Activated T-cell treated with anti-CD3 and anti-CD28 coated beads, Interleukin-2, amount 50 U/mL, for 4 hours (primary cell): ENCODE results near the gene NAV2. TPM values are rescaled to one million over a fixed set of nuclear protein-coding genes. Genes with fewer than 3 reads are reported as not detected.

Experiments
- ATAC-seq, 2 donors: fragments of 200-7000 bp; cut with Tn5 transposase; one replicate each; pipeline ENCODE4 v1.10.0; 2021
- DNase-seq: peaks from one replicate; pipeline ENCODE4 v3.0.0-alpha.2; 2020
- H3K27me3 Mint-ChIP-seq: one replicate; pipeline ENCODE4 v1.8.0; 2021; ENCODE audit warnings: low read depth, mixed read lengths
- H3K36me3 Mint-ChIP-seq: one replicate; pipeline ENCODE4 v1.8.0; 2022; ENCODE audit warnings: mixed read lengths; ENCODE audit not compliant: insufficient read depth
- H3K4me1 Mint-ChIP-seq: one replicate; pipeline ENCODE4 v1.8.0; 2021; ENCODE audit warnings: low read depth, mixed read lengths
- H3K4me3 Mint-ChIP-seq: one replicate; pipeline ENCODE4 v1.8.0; 2021; ENCODE audit warnings: mild to moderate bottlenecking, moderate library complexity, mixed read lengths
- H3K9me3 Mint-ChIP-seq: one replicate; pipeline ENCODE4 v1.8.0; 2021; ENCODE audit warnings: mixed read lengths
- total RNA-seq, 3 donors: library from RNA; stranded (reverse); gene quantifications; one replicate each; pipeline ENCODE4 v1.2.1, GENCODE V29; 2021

NAV2 gene
- total RNA-seq, 3 donors from 2014 or later: 0.08 to 0.60 (median 0.35) TPM

DNA sequence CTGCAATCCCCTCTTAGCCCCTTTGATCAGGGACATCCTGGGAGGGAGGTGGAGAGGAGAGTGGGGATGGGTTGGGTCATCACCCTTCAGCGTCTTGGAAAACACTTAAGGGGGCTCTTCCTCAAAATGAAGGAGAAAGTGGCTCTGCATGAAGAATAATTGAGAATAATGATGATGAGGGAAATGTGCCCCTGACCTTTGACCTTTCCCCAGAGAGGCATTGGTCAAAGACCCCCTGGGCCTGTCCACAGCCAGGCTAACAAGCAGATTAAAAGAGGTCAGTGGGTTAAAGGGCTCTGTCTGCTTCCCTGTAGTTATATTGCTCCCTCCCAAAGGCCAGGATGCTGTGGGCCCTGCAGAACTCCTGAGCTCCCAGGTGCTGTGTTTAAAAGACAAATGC, 68.7 kb downstream of the NAV2 start:
- no peaks in the 10 kb centered on the region for H3K9me3 Mint-ChIP-seq
- H3K27me3 Mint-ChIP-seq: peaks cover 38% of the 10 kb centered on the region
- no peaks in the 10 kb centered on the region for H3K36me3 Mint-ChIP-seq
- ATAC-seq (no peak), DNase-seq (no peak)
- peaks cover 9% of the 10 kb centered on the region for H3K4me1 Mint-ChIP-seq
- no peak overlapping the region for H3K4me3 Mint-ChIP-seq

DNA sequence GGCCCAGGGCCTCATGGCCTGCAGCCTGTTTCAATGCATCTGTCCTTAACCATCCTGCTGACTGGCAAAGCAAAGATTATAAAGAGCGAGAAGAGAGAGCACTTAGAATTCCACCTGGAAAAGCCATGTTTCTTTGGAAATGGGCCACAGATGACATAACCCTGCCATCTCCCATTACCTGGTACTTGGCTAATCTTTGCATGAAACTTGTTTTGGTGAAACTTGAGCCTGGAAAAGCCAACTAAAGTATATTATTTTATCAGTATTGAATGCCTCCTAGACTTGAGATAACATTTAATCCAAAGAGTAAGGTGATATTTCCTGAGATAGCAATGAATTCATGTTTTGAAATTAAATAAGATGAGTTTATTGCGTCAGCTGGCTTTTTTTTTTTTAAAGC, 72.6 kb downstream of the NAV2 start:
- H3K9me3 Mint-ChIP-seq: no peaks in the 10 kb centered on the region
- no peak for ATAC-seq
- H3K36me3 Mint-ChIP-seq: no peaks in the 10 kb centered on the region
- peaks cover 13% of the 10 kb centered on the region for H3K27me3 Mint-ChIP-seq
- no peaks in the 10 kb centered on the region for H3K4me1 Mint-ChIP-seq
- DNase-seq: no peak
- H3K4me3 Mint-ChIP-seq: no peak overlapping the region

DNA sequence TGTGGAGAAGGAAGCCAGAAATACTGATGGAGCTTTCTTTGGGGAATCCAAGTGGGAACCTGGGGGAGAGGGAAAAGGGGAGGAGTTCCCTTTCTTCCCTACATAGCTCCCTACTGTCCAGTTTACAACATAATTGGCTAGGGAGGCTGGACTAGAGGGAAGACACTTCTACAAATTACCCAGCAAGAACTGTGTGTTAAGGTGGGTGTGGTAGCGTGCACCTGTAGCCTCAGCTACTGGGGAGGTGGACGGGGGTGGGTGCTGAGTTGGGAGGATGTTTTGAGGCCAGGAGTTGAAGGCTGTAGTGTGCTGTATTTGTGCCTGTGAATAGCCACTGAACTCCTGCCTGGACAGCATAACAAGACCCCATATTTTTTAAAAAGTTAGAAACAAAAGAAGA, 74.0 kb downstream of the NAV2 start:
- no peak for DNase-seq
- Mint-ChIP-seq H3K4me1 (no peaks in the 10 kb centered on the region), H3K9me3 (no peaks in the 10 kb centered on the region), H3K27me3 (peaks cover 13% of the 10 kb centered on the region), H3K4me3 (no peak overlapping the region), H3K36me3 (no peaks in the 10 kb centered on the region)
- no peak for ATAC-seq

- DNase-seq (no peak), ATAC-seq (no peak)
- H3K4me3 Mint-ChIP-seq: no peak overlapping the region
- H3K9me3 Mint-ChIP-seq: no peaks in the 10 kb centered on the region
- H3K27me3 Mint-ChIP-seq: peaks cover 13% of the 10 kb centered on the region
- H3K36me3 Mint-ChIP-seq: no peaks in the 10 kb centered on the region
- H3K4me1 Mint-ChIP-seq: no peaks in the 10 kb centered on the region
These were observed 75.8 kb downstream of the NAV2 start for GRCh38 chr11:19788435-19788834.

GRCh38 chr11:19789245-19789644, 76.6 kb downstream of the NAV2 start:
- peaks cover 13% of the 10 kb centered on the region for H3K27me3 Mint-ChIP-seq
- ATAC-seq: no peak
- DNase-seq: no peak
- H3K4me1 Mint-ChIP-seq: no peaks in the 10 kb centered on the region
- no peaks in the 10 kb centered on the region for H3K36me3 Mint-ChIP-seq
- H3K4me3 Mint-ChIP-seq: no peak overlapping the region
- no peaks in the 10 kb centered on the region for H3K9me3 Mint-ChIP-seq

GRCh38 chr11:19789835-19790710, 77.4 kb downstream of the NAV2 start:
- Mint-ChIP-seq H3K27me3 (peaks cover 8% of the 10 kb centered on the region), H3K36me3 (no peaks in the 10 kb centered on the region), H3K4me3 (no peak overlapping the region), H3K9me3 (no peaks in the 10 kb centered on the region), H3K4me1 (no peaks in the 10 kb centered on the region)
- DNase-seq: no peak
- no peak for ATAC-seq

- Mint-ChIP-seq H3K4me3 (no peak overlapping the region), H3K4me1 (no peaks in the 10 kb centered on the region), H3K27me3 (peaks cover 8% of the 10 kb centered on the region), H3K36me3 (no peaks in the 10 kb centered on the region), H3K9me3 (no peaks in the 10 kb centered on the region)
- ATAC-seq (no peak), DNase-seq (no peak)
These were observed 78.4 kb downstream of the NAV2 start for GRCh38 chr11:19790831-19791552.

DNA sequence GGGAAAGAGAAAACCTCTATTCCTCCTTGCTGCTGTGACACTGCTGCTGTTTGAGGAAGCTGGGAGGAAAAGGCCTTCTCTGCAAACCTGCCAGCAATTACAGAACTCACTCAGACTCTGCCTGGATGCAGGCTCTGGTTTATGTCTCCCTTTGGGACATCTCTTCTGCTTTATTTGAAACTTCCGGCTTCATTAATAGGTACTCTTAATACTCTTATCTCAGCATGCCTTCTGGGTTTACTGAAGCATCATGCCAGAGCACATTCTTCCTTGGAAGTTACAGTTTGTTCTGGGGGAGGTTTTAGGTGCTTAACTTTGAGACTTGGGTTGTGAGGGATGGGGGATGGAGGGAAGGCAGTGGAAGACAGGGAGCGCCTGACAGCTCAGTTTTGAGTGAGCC, 79.9 kb downstream of the NAV2 start:
- Mint-ChIP-seq H3K36me3 (no peaks in the 10 kb centered on the region), H3K27me3 (peaks cover 8% of the 10 kb centered on the region), H3K9me3 (no peaks in the 10 kb centered on the region), H3K4me3 (no peak overlapping the region), H3K4me1 (no peaks in the 10 kb centered on the region)
- no peak for ATAC-seq
- DNase-seq: no peak

GRCh38 chr11:19793326-19793725, 80.7 kb downstream of the NAV2 start:
- no peak for ATAC-seq

GRCh38 chr11:19794161-19794560, 81.5 kb downstream of the NAV2 start:
- no peaks in the 10 kb centered on the region for H3K4me1 Mint-ChIP-seq
- DNase-seq (no peak), ATAC-seq (no peak)
- H3K27me3 Mint-ChIP-seq: peaks cover 3% of the 10 kb centered on the region
- H3K4me3 Mint-ChIP-seq: no peak overlapping the region
- no peaks in the 10 kb centered on the region for H3K9me3 Mint-ChIP-seq
- H3K36me3 Mint-ChIP-seq: no peaks in the 10 kb centered on the region

More at GRCh38 chr11:19793326-19793725, 80.7 kb downstream of the NAV2 start:
- Mint-ChIP-seq H3K36me3 (no peaks in the 10 kb centered on the region), H3K9me3 (no peaks in the 10 kb centered on the region), H3K4me3 (no peak overlapping the region), H3K27me3 (peaks cover 7% of the 10 kb centered on the region), H3K4me1 (no peaks in the 10 kb centered on the region)
- no peak for DNase-seq

- H3K36me3 Mint-ChIP-seq: no peaks in the 10 kb centered on the region
- no peaks in the 10 kb centered on the region for H3K27me3 Mint-ChIP-seq
- no peak for DNase-seq
- no peak for ATAC-seq
- no peaks in the 10 kb centered on the region for H3K4me1 Mint-ChIP-seq
- H3K4me3 Mint-ChIP-seq: no peak overlapping the region
- H3K9me3 Mint-ChIP-seq: no peaks in the 10 kb centered on the region
These were observed 82.4 kb downstream of the NAV2 start for GRCh38 chr11:19795082-19795481.

- no peaks in the 10 kb centered on the region for H3K27me3 Mint-ChIP-seq
- no peak for ATAC-seq
These were observed 87.5 kb downstream of the NAV2 start for GRCh38 chr11:19800162-19800561.

GRCh38 chr11:19800714-19801519, 88.3 kb downstream of the NAV2 start:
- no peak for ATAC-seq
- Mint-ChIP-seq H3K27me3 (no peaks in the 10 kb centered on the region), H3K4me3 (no peak overlapping the region), H3K36me3 (no peaks in the 10 kb centered on the region), H3K9me3 (no peaks in the 10 kb centered on the region), H3K4me1 (no peaks in the 10 kb centered on the region)
- no peak for DNase-seq

More at GRCh38 chr11:19800162-19800561, 87.5 kb downstream of the NAV2 start:
- no peaks in the 10 kb centered on the region for H3K4me1 Mint-ChIP-seq
- H3K4me3 Mint-ChIP-seq: no peak overlapping the region
- no peak for DNase-seq
- no peaks in the 10 kb centered on the region for H3K9me3 Mint-ChIP-seq
- no peaks in the 10 kb centered on the region for H3K36me3 Mint-ChIP-seq

DNA sequence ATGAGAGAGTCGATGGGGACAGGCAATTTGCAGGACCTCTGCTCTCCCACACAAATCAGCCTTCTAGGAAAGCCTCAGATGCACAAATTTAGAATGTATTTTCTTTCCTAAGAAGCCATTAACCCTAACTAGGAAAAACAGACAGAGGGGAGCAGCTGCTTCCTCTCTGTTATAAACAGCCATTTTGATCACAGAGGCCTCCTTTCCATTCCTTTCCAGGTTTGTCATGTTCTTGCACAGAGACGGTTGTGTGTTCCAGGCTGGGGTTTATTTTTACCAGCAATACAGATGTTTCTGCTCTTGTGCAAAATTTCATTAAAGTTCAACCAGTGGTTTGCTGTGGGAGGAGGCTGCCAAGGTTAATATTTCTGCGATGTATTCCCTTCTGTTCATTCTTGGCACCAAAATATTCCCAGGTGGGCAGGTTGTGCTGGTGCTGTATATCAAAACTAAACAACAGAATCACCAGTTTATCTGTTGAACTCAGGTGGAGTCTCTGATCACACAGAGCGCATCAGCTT, 90.2 kb downstream of the NAV2 start:
- Mint-ChIP-seq H3K36me3 (no peaks in the 10 kb centered on the region), H3K9me3 (no peaks in the 10 kb centered on the region), H3K4me1 (no peaks in the 10 kb centered on the region), H3K27me3 (no peaks in the 10 kb centered on the region), H3K4me3 (no peak overlapping the region)
- ATAC-seq (no peak), DNase-seq (no peak)
